NCI-H1092 (cell line): Measurements from ENCODE around the gene TNS3.
A peak's percentile ranks its signal among the peaks of the same experiment; 100 is the strongest.

Source experiments
- DNase-seq: peaks from one replicate; lab custom pipeline; 2025; lab: John Stamatoyannopoulos, UW

TNS3 gene

DNA sequence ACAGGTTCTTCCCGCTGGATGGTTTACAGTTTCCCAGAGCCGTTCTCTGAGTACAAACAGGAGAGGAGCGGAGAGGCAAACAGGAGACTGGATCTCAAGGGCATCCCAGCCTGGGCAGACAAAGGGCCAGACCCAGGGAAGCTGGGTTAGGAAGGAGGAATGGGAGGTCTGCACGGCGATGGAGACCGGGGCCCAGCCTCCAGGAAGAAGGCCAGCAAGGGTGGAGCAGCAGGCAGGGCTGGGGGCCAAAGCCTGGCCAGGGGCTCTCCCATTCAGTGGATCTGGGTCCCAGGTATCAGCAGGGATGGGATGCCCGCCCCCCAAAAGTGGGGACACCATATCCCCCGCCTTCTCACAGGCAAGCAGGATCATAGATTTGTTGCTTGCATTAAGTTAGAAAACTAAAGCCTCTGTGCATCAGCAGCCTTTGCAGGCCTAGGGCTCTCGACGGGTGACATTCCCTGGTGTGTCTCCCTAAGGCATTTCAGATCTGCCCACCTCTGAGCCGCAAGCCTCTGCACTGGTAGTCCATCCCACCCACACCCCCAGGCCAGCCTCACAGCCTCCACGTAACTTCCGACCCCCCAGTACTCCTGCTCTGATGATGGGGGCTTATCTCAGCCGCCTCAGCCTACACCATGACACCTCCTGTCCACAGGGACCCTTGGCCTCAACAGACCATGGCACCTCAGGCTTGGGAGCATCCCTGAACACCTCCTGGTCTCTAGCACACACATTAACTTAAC is 59.9 kb downstream of the TNS3 start:
- DNase-seq = no peak

DNA sequence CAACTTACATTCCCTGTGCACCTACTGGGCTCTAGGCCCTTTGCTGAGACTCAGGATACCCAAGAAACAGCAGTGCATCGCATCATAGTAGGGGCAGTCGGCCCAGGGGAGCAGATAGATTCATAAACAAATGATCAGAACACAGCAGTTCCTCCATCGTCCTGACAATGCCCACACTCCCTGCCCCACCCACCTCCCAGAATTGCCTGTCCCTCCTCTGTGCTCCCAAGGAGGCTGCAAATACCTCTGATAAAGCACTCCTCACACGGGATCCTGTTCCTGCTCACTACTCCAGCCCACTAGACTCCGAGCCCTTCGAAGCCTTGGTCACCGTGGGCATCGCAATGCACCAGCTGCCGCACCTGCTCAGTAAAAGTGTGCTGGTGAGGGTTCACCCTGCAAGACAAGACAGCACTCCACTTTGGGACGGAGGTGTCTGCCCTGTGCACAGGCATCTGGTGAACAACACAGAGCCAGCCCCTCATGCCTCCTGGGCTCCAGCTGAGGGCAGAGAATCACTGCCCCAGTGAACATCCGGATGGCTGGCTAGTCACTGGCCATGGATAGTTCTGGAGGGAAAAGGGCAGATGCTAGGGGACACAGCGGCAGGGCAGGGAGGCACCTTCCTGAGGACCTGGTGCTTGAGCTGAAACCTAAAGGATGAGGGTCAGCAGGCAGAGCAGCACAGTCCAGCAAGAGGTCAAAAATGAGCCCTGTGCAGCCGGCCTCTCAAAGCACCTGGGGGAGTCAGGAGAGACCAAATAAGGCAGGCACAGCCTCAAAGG is 60.7 kb downstream of the TNS3 start:
- no peak for DNase-seq

DNA sequence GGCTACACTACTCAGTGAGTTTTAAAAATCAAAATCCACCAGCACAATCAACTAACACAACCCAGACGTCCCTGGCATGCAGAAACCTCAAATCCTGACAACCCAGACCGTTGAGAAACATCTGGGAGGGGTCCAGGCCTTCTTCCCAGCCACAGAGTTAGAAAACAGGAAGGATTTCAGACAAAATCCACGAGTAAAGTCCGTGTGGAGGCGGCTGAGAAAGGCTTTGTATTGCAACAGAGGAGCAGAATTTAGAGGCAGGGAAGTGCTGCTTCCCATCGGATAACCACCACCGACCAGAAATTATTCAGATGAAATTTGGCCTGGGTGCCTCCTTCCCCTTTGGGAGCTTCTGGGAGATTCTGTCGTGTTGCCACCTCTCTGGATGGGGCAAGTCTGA is 61.5 kb downstream of the TNS3 start:
- DNase-seq = no peak

DNA sequence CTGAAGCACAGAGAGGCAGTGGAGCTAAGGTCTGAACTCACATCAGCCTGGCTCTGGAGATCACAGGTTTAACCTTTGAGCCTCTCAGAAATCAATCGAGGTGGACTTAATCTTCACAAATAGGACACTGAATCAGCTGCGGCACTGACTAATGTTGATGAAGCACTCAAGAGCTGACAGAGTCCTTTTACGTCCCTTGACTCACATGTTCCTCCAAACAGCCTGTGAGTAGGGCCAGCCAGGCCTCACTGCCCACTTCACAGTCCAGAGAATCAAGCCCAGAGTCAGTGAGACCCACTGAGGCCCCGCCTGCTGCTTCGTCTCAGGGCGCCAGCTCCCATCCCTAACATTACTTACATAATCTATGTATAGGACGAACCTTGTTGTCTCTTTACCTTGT is 63.1 kb downstream of the TNS3 start:
- no peak for DNase-seq

DNA sequence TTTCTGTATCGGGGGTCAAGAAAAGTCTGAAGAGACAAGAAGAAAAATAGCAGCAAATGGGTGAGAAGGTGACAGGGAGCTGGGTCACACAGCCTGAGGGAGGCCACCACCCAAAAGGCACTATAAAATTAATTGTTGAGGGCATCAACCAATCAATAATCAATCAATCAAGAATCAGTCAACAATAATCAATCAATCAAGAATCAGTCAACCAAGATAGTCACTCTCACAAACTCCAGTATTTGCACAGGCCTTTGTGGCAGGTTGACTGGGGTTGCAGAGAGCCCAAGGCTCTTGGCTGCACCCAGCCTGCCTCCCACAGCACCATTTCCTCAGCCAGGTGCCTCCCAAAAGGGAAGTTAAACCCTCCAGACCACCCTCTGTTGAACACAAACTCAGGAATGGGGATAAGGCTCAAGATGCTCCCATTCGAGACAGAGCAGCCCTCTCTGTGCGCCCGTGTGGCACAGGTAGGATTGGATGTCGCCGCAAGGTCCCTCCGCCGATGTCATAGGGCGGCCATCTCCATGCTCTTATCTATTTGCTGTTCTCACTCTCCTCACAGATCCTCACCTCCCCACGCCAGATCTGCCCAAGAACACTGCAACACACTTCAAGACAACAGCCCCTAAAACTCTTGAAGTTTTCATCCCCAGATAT is 64.0 kb downstream of the TNS3 start:
- DNase-seq = no peak

DNA sequence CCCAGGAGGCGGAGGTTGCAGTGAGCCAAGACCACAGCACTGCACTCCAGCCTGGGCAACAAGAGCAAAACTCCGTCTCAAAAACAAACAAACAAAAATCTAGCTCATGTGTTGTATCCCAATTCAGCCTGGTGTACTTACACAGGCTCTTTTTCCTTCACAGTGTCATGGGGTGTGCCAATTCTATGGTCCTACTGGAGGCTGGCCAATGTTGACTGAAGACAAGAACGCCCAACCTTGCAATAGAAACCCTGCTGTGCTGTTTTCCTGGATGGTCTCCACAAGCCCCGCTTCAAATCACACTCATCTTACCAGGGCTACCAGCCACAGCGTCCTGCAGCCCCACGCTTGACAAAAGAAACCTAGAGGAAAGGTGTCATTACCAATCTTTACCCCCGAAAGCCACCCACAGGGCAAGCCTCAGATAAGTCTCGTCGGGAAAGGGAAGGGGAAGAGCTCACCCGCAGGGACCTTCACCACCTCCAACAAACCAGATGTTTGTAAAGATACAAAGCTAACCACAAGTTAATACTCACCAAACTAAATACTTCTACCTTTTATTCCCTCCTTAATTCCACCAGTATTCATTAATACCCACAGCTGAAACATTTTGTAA is 64.8 kb downstream of the TNS3 start:
- peak; percentile 91 for DNase-seq

DNA sequence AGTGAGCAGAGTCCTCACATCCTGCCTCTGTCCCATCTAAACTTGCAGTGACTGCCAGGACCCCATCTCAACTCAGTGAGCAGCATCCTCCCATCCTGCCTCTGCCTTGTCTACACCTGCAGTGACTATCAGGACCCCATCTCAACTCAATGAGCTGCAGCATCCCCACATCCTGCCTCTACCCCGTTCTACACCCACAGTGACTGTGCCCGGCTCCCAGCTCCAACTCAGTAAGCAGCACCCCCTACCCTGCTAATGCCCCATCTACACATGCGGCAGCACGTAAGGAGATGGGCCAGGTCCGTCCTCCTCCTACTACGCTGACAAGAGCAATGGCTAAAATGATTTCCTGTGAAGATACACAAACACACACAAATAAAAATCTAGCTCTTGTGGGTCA is 65.5 kb downstream of the TNS3 start:
- no peak for DNase-seq

DNA sequence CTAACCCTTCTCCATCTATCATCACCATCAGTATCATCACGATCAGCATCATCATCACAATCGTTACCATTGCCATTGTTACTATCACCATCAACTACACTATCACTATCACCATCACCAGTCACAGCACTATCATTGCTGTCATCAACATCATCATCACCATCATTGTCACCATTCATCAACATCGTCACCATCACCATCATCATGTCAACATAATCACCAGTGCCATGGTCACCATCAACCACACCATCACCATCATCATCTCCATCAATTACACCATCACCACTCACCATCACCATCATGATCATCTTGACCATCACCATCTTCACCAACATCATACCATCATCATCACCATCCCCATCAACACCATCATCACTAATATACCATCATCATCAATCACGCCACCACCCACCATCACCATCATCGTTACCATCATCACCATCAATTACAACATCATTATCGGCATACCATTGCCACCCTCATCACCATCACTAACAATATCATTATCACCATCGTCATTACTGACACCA is 66.5 kb downstream of the TNS3 start:
- DNase-seq = no peak

DNA sequence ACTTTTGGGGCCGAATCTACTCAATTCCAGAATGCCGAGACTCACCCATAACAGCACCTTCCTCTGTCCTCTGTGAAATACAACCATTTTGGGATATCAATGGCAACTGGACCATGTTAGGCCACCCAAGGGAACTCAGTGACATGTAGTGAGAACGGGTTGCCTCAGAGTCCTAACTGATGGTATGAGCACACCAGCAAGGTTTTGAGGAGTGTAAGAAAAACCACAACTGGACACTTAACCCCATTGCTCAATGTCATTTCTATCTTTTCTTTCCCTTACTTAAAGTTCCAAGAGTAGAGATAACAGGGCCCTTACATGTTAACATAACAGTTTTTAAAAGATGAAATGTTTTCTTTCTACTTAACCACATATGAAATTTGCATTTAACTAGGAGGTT is 67.1 kb downstream of the TNS3 start:
- no peak for DNase-seq

DNA sequence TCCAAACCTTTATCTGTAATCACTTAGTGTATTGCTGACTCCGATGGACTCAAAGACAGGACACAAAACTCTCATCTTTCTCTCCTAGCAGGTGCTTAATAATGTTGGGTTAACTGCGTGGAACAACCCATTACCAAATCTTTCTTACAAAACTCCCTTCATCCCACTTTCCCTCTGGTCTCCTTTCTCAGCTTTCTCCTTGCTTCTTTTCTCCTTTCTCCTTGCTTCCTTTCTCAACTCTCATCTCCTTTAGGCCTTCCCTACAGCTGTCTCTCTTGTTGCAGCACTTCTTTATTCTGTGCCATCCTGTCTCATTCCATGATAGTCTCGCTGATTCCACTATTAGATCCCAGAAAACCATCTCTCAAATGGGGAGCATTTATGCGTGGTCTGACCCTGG is 67.5 kb downstream of the TNS3 start:
- DNase-seq = no peak

DNA sequence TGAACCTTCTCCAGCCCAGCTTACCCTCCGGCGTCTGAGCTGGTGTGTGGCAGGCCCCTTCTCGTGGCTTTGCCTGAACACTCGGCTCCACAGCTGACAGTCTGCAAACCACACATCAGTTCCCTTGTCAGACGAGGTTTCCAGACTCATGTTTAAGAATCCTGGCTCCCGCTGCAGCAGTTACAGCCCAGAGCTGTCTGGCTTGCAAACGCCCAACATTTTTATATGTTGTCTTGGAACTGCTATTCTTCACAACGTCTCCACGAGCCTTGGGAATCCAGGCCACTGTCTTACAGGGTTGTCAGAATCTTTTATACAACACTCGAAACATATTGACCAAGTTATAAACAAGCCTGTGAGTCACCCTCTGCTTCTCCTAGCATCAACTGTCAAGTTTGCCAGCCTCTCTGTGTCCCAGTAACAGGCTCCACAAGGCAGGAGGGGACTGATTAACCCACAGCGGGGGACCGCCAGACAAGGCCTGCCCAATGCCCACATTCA is 68.1 kb downstream of the TNS3 start:
- DNase-seq = no peak

DNA sequence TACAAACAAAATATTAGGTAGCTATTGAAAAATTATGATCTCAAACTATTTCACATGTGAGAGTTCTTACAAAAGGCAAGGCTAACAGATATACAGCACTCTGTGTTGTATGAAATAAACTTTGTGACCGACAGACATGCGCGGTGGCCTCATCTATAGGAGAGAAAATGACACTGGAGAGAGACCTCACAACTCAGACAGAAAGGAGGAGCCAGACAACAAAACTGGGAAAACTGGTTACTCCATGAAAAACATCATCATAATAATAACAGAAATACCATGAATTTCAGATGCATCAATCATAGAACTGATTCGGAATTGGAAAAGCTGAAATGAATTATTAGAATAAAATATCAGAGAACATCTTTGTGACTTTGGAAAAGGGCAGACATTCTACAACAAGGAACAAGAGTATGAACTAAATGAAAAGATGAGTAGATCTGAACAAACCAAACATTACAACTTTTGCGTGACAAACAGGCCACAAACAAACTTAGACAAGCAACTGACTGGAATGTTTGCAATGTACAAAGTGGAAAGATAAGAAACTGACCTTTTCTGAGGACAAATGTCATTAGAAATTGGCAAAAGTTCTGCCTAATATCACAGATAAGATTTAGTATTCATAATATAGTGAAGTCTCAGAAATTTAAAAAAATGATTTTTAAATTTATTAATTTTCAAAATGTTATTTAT is 69.3 kb downstream of the TNS3 start:
- no peak for DNase-seq

DNA sequence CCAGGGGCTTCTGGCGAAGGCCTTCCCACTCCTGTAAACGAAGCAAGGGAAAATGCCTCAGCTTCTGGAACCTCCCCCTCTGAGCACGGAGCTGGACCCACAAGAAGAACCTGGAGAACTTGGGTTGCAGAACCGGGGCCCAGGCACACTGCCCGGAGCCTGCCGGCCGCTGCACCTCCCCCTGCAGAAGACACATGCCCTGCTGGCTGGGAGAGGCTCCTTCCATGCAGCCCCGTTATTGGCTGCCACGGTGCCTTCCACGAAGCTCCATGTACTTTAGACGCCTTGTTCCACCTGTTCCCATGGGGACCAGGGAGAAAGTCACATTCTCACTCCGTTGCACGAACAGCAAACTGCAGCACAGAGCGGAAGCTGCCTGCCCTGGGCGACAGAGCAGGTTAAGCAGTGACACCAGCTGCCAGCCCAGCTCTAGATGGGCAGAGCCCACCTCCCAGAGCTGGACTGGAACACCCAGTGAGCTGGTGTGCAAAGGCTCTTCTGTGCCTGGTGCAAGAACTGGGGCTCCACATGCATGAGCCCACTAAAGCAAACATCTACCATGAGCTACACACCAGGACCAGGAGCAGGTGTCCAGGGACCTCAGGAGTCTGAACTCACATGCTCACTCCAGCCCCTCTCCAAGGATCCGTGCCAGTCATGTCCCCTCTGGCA is 70.1 kb downstream of the TNS3 start:
- no peak for DNase-seq

DNA sequence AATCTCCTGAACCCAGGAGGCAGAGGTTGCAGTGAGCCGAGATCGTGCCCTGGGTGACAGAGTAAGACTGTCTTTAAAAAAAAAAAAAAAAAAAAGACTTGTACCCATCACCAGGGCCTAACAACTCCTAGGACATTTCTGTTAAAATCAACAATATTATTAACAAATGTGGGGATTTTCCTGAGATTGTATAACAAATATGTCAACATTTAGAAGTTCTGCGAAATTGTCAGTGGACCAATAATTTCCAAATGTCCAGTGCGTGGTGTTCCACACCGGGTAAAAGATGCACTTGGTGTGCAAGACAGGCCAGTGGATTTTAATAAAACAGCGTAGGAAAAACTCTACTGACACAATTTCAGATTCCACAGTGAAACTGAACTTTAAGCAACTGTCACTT is 71.1 kb downstream of the TNS3 start:
- no peak for DNase-seq

DNA sequence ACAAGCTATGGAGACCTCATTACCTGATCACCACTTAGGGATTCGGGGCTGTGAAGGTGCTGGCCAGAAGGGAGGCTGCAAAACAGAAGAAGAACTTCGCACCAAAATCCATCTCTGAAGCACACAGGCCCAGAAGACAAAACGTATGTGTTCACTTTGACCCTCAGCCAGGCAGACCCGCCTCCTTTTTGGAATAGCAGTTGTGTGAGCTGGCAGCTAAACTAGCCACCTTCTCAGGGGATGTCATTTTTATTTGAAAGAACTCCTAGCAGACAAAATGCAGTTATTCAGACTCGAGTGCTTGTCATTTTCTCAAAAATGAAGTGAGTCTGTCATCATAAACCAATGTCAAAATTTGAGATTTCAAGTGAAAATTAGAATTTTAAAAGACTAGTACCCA is 71.7 kb downstream of the TNS3 start:
- no peak for DNase-seq

DNA sequence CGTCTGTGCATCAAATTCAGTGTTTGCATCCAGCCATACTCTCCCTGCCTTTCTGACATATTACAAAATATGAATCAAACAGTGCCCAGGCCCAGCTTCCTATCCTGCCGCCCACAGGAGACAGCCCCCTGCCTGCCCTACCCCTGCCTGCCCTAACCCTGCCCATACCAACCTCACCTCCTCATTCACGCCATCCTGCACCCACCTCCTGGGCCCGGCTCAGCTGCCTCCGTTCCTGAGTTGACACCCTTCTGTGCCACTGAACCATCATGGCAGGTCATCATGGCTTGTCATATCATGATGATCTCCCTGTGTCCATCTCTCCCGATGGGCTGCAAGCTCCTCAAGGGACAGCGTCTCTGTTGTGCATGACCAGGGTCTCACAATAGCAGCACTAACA is 72.3 kb downstream of the TNS3 start:
- no peak for DNase-seq

DNA sequence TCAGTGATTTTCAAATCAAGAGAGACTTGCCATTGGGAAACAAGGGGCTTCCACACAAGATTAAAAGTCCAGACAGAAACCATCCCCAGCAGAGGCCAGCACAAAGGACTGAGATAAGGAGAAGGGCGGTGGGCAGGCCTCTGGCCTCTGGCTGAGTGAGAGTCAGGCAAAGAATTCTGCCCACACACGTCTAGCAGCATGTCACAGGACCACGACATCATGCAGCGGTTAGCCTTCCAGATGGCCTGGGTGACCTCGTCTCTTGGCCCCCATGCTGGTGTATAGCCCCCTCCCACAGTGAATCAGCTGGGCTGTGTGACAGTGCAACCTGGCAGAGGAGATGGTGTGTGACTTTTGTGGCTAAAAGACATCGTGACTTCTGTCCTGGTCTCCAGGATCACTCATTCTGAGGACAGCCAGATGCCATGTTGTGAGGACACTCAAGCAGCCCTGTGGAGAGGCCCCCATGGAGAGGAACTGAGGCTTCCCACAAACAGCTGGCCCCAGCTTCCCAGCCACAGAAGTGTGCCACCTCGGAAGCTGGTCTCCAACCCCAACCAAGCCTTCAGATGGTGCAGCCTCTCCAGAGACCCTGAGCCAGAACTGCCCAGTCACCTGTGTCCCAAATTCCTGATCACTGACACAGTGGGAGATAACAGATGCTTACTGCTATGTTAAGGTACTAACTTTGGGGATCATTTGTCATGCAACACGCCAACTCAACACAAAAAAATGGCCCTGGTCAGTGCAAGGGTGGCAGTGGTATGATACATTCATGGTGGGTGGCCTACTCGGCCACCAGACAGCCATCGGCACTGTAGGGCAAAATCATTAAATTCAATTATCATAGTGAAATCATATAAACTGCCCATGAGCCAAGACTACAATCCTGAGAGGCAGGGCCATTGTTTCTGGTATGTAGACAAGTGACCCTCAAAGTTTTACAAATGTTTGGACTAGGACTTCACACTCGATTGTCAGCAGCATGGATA is 73.2 kb downstream of the TNS3 start:
- DNase-seq = no peak

DNA sequence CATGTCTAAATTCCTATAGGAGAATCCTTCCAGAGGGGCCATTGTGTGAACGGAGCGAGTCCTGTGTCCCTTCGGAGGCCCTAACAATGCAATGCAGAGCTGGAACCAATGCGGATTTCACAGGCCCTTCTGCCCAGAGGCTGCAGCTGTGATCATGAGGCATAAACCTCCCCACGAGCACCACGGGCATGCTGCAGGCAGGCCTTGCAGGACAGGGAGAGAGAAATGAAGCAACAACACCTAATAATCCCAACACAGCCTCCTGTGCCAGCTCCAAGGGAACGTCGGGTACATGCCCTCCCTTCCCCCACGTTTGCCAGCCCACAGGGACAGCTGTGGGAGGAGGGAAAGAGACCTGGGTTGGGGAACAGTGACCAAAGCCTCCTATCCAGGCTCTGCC is 74.4 kb downstream of the TNS3 start:
- no peak for DNase-seq

DNA sequence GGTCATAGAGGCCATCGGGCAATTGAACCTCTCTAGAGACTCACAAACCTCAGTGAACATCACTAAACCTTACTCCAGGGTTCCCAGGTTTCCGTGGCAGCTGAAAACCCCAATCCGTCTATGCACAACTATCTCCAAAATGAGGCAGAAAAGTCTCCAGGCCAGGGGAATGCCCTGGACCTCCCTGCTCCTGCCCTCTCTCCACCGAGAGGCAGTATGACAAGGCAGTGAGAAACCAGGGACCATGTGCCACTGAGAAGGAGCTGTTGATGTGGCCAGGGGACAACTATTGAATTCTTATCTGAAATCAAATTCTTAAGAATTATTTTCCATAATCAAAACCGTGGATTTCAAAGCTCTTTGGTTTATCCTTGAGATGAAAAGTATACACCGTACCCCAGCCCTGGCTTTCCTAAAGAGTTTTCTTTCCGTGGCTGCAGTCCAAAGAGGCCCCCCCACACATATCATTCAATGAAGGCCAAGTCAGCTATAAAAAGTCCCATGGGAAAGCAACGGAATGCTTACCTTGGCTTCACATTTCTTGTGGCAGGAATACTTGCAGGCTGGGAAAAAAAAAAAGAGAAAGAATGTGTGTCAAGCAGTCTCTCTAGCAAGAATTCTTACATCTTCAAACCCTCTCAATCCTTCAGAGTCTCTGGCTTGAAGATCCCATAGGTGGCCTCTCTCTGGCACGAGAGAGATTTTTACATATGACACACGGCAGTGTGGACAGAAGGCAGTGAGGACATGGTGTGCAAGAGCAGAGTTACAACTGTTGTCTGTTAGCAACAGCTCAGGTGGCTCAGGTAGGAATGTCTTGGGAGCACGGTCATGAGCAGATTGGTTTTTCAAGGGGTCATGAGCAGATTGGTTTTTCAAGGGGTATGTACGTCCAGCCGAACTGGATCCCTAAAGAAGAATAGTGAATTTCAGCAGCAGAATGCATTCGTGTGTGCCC is 75.2 kb downstream of the TNS3 start:
- no peak for DNase-seq
